Thyroid gland (tissue), 4 donors: ENCODE measurements around the gene PRLH. TPM values are rescaled to one million over a fixed set of nuclear protein-coding genes. Genes with fewer than 3 reads are reported as not detected.

Experiments
- DNase-seq, 2 donors: peaks; one replicate each; pipeline ENCODE4 v3.0.0-alpha.2; 2019
- H3K27ac ChIP-seq, 3 donors: fragments of 200-600 bp; sonication (generic); 1 replicate in 2 of 3; 2 replicates in 1 of 3; pipeline ENCODE4 v1.5.1; 2016 to 2019; ENCODE audit warnings: mild to moderate bottlenecking in 1 of 3, moderate library complexity in 1 of 3
- H3K27me3 ChIP-seq: fragments of 200-600 bp; sonication (generic); one replicate; pipeline ENCODE4 v1.5.1; 2019
- H3K36me3 ChIP-seq, 2 donors: fragments of 200-600 bp; sonication (generic); one replicate each; pipeline ENCODE4 v1.5.1; 2016 to 2019
- H3K4me1 ChIP-seq, 2 donors: fragments of 200-600 bp; sonication (generic); one replicate each; pipeline ENCODE4 v1.5.1; 2017 to 2019
- H3K4me3 ChIP-seq, 3 donors: fragments of 200-600 bp; sonication (generic); replicated peaks in 1 of 3; 1 replicate in 2 of 3; 2 replicates in 1 of 3; pipeline ENCODE4 v1.5.1; 2016; ENCODE audit warnings: mild to moderate bottlenecking in 1 of 3
- H3K9me3 ChIP-seq: fragments of 200-600 bp; sonication (generic); one replicate; pipeline ENCODE4 v1.5.1; 2017
- POLR2A ChIP-seq, 2 donors: fragments of 450-650 bp; IDR thresholded peaks; one replicate each; pipeline ENCODE4 v1.6.1; 2017; ENCODE audit warnings: antibody characterized with exemption in 2 of 2, mild to moderate bottlenecking in 2 of 2, moderate library complexity in 1 of 2
- WGBS, 2 donors: methylation state at CpG; one replicate each; pipeline ENCODE4 v1.1.5; 2017; 5-methylcytosine and 5-hydroxymethylcytosine counted together
- intact Hi-C: fragments of 100-400 bp; cut with DNase I; formaldehyde crosslinking; loops from one replicate; pipeline ENCODE4 v1.15.1; 2023
- total RNA-seq, 4 donors: library from RNA; depleted of rRNA; stranded (reverse); fragments of >200 nt; gene quantifications; one replicate each; pipeline ENCODE4 v1.2.3, GENCODE V29; 2016
- TF ChIP-seq, protein P1 (sequence below), 6 experiments: fragments of 200-600 bp in 3 of 6; fragments of 450-650 bp in 3 of 6; sonication (generic) in 3 of 6; IDR thresholded peaks; one replicate each; pipeline ENCODE4 v1.5.1; 2016 to 2019; ENCODE audit warnings: antibody characterized with exemption in 6 of 6, mild to moderate bottlenecking in 2 of 6, inconsistent platforms in 1 of 6, moderate library complexity in 1 of 6

The PRLH gene
- total RNA-seq, 4 donors from 2014 or later, result not detected

DNA sequence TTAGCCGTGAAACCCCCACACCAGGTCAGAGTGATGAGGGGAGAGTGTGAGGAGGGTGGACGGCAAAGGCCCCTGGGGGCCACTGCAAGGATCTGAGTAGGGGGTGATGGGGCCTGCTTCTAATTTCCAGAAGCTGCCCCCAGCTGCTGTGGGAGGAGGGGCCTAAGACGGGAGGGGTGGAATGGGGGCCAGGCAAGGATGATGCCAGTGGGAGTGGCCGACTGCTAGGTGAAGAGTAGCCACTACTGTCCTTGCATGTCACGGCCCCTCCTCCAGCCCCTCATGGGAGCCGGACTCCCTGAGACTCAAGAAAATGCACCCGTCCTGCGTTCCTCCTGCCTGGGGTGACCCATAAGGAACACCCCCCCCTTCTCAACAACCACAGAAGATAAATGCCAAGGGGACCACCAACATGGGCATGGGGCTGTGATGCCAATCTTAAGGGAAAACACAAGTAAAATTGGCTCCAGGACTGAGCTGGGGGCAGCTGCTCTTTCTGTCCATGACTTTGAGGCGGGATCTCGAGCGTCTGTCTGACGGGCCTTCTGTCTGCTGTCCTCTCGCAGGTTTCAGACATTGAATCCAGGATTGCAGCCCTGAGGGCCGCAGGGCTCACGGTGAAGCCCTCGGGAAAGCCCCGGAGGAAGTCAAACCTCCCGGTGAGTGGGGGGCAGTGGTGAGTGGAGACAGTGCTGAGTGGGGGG lies 24.2 kb upstream of the PRLH start:
- TF ChIP-seq POLR2A (IDR thresholded peaks at IDR 0.05), result no peak
- TF ChIP-seq, protein P1, sequence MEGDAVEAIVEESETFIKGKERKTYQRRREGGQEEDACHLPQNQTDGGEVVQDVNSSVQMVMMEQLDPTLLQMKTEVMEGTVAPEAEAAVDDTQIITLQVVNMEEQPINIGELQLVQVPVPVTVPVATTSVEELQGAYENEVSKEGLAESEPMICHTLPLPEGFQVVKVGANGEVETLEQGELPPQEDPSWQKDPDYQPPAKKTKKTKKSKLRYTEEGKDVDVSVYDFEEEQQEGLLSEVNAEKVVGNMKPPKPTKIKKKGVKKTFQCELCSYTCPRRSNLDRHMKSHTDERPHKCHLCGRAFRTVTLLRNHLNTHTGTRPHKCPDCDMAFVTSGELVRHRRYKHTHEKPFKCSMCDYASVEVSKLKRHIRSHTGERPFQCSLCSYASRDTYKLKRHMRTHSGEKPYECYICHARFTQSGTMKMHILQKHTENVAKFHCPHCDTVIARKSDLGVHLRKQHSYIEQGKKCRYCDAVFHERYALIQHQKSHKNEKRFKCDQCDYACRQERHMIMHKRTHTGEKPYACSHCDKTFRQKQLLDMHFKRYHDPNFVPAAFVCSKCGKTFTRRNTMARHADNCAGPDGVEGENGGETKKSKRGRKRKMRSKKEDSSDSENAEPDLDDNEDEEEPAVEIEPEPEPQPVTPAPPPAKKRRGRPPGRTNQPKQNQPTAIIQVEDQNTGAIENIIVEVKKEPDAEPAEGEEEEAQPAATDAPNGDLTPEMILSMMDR (IDR thresholded peaks at IDR 0.05), result no peak
- Histone ChIP-seq H3K4me1 (no peaks in the 10 kb centered on the region), H3K27ac (no peak overlapping the region), H3K36me3 (peaks cover 7 to 15% of the 10 kb centered on the region in 2 donors), H3K4me3 (no peak overlapping the region), H3K27me3 (no peaks in the 10 kb centered on the region), H3K9me3 (no peaks in the 10 kb centered on the region)
- WGBS, 2 donors, result 90% methylated on average over 13 to 18 of the region's 18 CpGs
- intact Hi-C loops, result no loop called here
- no peak for DNase-seq

DNA sequence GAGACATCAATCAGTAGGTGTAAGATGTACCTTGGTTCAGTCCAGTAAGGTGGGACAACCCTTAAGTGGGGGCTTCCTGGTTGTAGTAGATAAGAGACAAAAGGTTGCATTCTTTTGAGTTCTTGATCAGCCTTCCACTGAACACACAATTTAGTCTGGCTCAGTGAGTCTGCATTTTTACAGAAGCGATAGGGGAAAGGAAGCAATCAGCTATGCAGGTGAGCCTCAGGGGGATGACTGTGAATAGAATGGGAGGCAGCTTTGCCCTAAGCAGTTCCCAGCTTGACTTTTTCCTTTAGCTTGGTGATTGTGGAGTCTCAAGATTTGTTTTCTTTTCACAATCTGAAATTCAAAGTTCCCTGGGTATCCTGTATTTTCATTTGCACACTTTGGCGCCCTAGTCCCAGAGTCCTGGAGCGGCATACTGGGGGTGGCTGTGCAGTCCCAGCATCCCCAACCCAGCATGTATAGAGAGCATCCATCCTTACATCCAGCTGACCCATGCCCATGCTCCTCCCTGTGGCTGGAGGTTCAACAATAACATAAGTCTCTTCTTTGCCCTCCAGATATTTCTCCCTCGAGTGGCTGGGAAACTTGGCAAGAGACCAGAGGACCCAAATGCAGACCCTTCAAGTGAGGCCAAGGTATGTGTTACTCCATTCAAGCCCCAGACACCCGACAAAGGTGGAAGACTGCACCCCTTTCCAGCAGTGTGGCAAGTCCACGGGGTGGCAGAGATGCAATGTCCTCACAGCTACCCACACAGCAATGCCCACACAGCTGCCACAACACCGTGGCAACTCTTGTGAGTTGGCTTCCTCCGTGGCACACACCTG lies 20.1 kb upstream of the PRLH start:
- Histone ChIP-seq H3K4me3 (no peak overlapping the region), H3K27me3 (no peaks in the 10 kb centered on the region), H3K36me3 (peaks cover 0 to 19% of the 10 kb centered on the region in 2 donors), H3K4me1 (peaks cover 3 to 7% of the 10 kb centered on the region in 2 donors), H3K27ac (peak overlapping the region in 1 of 3 donors; percentile 56), H3K9me3 (no peaks in the 10 kb centered on the region)
- 82 to 83% methylated on average over 7 to 8 of the region's 8 CpGs for whole genome bisulfite sequencing, 2 donors
- no peak for TF ChIP-seq POLR2A (IDR thresholded peaks at IDR 0.05)
- TF ChIP-seq, protein P1 (IDR thresholded peaks at IDR 0.05), result no peak
- intact Hi-C loops, result no loop called here
- no peak for DNase-seq

DNA sequence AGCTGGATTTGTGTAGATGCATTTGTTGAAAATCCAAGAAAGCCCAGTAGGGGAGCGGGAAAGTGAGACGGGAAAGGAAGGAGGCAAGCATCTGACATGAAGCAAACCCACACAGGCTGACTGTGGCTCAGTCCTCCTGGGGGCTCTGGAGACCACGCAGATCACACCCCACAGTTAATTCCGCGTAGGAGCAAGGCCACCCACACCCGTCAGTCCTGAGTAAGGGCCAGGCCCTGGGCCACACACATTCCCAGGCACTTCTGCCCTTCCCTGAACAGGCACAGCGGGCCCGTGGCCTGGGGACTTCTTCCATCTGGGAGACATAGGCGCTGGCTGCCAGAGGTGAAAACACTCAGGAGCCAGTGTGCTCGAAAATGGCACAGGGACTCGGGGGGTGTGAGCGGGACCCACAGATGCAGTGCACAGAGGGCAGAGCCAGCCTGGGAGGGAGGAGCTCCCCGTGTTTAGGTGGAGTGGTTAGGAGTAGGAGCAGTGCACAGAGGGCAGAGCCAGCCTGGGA lies 19.4 kb upstream of the PRLH start:
- H3K4me1 ChIP-seq, result peaks cover 3 to 7% of the 10 kb centered on the region in 2 donors
- intact Hi-C loops, result no loop called here
- no peak for TF ChIP-seq POLR2A (IDR thresholded peaks at IDR 0.05)
- TF ChIP-seq, protein P1 (IDR thresholded peaks at IDR 0.05), result no peak
- no peaks in the 10 kb centered on the region for H3K27me3 ChIP-seq
- H3K36me3 ChIP-seq, result peaks cover 0 to 16% of the 10 kb centered on the region in 2 donors
- no peaks in the 10 kb centered on the region for H3K9me3 ChIP-seq
- DNase-seq, result peak; percentile 52 to 68
- peak overlapping the region in 1 of 3 donors; percentile 56 for H3K27ac ChIP-seq
- H3K4me3 ChIP-seq, result no peak overlapping the region
- WGBS, 2 donors, result 87 to 88% methylated on average over 9 to 12 of the region's 13 CpGs

DNA sequence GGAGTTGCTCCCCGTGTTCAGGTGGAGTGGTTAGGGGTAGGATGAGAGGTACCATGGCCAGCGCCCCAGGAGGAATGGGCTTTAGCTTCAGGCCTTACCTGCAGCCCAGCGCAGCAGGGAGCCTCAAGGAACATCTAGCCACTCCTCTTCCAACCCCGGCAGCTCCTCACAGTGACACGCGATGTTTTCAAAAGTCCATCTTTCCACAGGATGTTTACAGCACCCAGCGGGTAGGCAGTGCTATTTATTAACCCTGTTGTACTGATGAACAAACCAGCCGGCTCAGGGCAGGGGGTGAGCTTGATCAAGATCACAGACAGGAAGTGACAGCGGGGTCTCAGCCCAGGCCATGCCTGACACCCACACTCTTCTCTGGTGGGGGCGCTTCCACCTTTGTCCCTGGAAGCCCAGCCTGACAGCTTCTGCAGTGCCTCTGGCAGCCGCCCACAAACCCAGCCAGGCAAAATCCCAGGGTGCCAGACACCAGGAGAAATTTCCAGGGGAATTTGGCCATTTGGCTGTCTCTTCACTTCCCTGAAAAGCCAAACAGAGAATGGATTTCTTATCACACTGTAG lies 18.4 kb upstream of the PRLH start:
- no peaks in the 10 kb centered on the region for H3K27me3 ChIP-seq

DNA sequence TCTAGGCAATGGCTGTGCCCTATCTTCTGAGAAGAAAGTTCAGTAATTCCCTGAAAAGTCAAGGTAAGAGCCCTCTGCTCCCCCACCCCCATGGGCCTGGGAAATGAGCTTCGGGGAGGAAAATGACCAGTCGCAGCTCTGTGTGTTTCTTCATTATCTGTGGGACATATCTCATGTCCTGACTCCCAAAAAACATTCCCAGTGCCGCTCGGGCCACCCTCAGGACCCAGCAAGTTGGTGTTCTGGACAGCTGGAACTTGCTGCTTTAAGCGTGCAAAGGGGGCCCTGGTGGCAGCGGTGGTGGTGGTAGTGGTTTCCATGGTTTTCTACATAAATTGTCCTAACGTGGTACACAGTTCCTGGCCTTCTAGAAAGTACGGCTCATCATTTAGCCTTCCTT lies 17.2 kb upstream of the PRLH start:
- no peaks in the 10 kb centered on the region for H3K9me3 ChIP-seq
- no peak overlapping the region for H3K27ac ChIP-seq
- H3K27me3 ChIP-seq, result no peaks in the 10 kb centered on the region
- TF ChIP-seq, protein P1 (IDR thresholded peaks at IDR 0.05), result no peak
- TF ChIP-seq POLR2A (IDR thresholded peaks at IDR 0.05), result no peak
- DNase-seq, result no peak
- peaks cover 2 to 28% of the 10 kb centered on the region in 2 donors for H3K36me3 ChIP-seq
- intact Hi-C loops, result no loop called here
- peaks cover 3 to 7% of the 10 kb centered on the region in 2 donors for H3K4me1 ChIP-seq
- 78 to 85% methylated on average over 4 to 8 of the region's 8 CpGs for WGBS, 2 donors
- no peak overlapping the region for H3K4me3 ChIP-seq

More for the DNA sequence above, 18.4 kb upstream of the PRLH start:
- H3K4me3 ChIP-seq, result no peak overlapping the region
- H3K27ac ChIP-seq, result peak overlapping the region in 1 of 3 donors; percentile 39
- no peaks in the 10 kb centered on the region for H3K9me3 ChIP-seq
- H3K36me3 ChIP-seq, result peaks cover 0 to 16% of the 10 kb centered on the region in 2 donors
- 52 to 62% methylated on average over 11 of the region's 11 CpGs for WGBS, 2 donors
- H3K4me1 ChIP-seq, result peaks cover 3 to 7% of the 10 kb centered on the region in 2 donors
- no peak for DNase-seq
- no peak for TF ChIP-seq POLR2A (IDR thresholded peaks at IDR 0.05)
- intact Hi-C loops, result no loop called here
